GM12878 (cell line): ENCODE results near the gene MAPKAP1. TPM values are rescaled to one million over a fixed set of nuclear protein-coding genes. Genes with fewer than 3 reads are reported as not detected.

Experiments used
- ATAC-seq: fragments of 200-7000 bp; cut with Tn5 transposase; 3 replicates; pipeline ENCODE4 v1.9.1; 2020; ENCODE audit warnings: mild to moderate bottlenecking, moderate library complexity
- BruUV-seq: library from RNA; stranded (reverse); fragments of 400-500 nt; replicated peaks from 2 replicates; lab custom pipeline; 2021; lab: Mats Ljungman, UMichigan
- CTCF ChIA-PET: fragments of 300-600 bp; sonication (Branson Sonifier 250); formaldehyde crosslinking; extraction: SDS; loops from one replicate; lab custom pipeline; 2021; ENCODE audit warnings: inconsistent platforms; lab: Yijun Ruan, JAX
- POLR2A ChIA-PET: fragments of 350-600 bp; formaldehyde crosslinking; extraction: SDS; loops from one replicate; lab custom pipeline; 2021; ENCODE audit warnings: inconsistent platforms; lab: Charles Lee
- RAD21 ChIA-PET: fragments of 300-600 bp; sonication (Branson Sonifier 250); formaldehyde crosslinking; loops from one replicate; lab custom pipeline; 2023; ENCODE audit warnings: antibody characterized with exemption; ENCODE audit not compliant: unreplicated experiment; lab: Charles Lee
- SMC1A ChIA-PET: fragments of 300-600 bp; sonication (Branson Sonifier 250); formaldehyde crosslinking; loops from one replicate; lab custom pipeline; 2023; ENCODE audit not compliant: unreplicated experiment, uncharacterized antibody; lab: Charles Lee
- DNase-seq: peaks from one replicate; pipeline ENCODE4 v3.0.0-alpha.2; 2011; ENCODE audit warnings: low read depth, low spot score
- FAIRE-seq: peaks from 3 replicates; lab custom pipeline; 2011; peaks lifted over from hg19 to GRCh38; lab: Jason Lieb, UNC
- H2AFZ ChIP-seq: 2 replicates; pipeline ENCODE4 v1.6.0; 2011; ENCODE audit warnings: low read depth, low read length, control low read depth; ENCODE audit not compliant: control insufficient read depth
- H3K27ac ChIP-seq: 2 replicates; pipeline ENCODE4 v1.5.1; 2011; ENCODE audit warnings: control low read depth; ENCODE audit not compliant: control insufficient read depth, insufficient read depth
- H3K27me3 ChIP-seq, 2 experiments: replicated peaks in 1 of 2; 2 replicates each; pipeline versions ENCODE4 v1.6.0 to v1.6.1; 2011; ENCODE audit warnings: low read length in 1 of 2; ENCODE audit not compliant: control insufficient read depth in 2 of 2, insufficient read depth in 2 of 2
- H3K36me3 ChIP-seq, 2 experiments: 2 replicates each; pipeline ENCODE4 v1.5.1; 2011; ENCODE audit warnings: low read length in 1 of 2; ENCODE audit not compliant: control insufficient read depth in 2 of 2, insufficient read depth in 2 of 2
- H3K4me1 ChIP-seq: 2 replicates; pipeline ENCODE4 v1.6.1; 2011; ENCODE audit warnings: mild to moderate bottlenecking, low read length, moderate library complexity, mixed read lengths; ENCODE audit not compliant: control insufficient read depth, insufficient read depth
- H3K4me2 ChIP-seq: 2 replicates; pipeline ENCODE4 v1.6.0; 2011; ENCODE audit warnings: control low read depth; ENCODE audit not compliant: control insufficient read depth, insufficient read depth
- H3K4me3 ChIP-seq: fragments of 200-600 bp; sonication (generic); 2 replicates; pipeline ENCODE4 v1.5.1; 2016
- H3K79me2 ChIP-seq: 2 replicates; pipeline ENCODE4 v1.6.0; 2011; ENCODE audit warnings: low read length; ENCODE audit not compliant: control insufficient read depth, insufficient read depth
- H3K9ac ChIP-seq: 2 replicates; pipeline ENCODE4 v1.8.0; 2011; ENCODE audit warnings: low read length, control low read depth, mixed read lengths; ENCODE audit not compliant: control insufficient read depth, insufficient read depth
- H3K9me3 ChIP-seq: replicated peaks from 3 replicates; pipeline ENCODE4 v1.5.1; 2011; ENCODE audit warnings: mild to moderate bottlenecking, low read length; ENCODE audit not compliant: control insufficient read depth, insufficient read depth
- H4K20me1 ChIP-seq: 2 replicates; pipeline ENCODE4 v1.6.0; 2011; ENCODE audit not compliant: control insufficient read depth, insufficient read depth
- ATF7 ChIP-seq: fragments of 450-650 bp; IDR thresholded peaks from 2 replicates; pipeline ENCODE4 v1.6.1; 2016; ENCODE audit warnings: low read depth, mild to moderate bottlenecking
- FOXM1 ChIP-seq: IDR thresholded peaks from 2 replicates; pipeline ENCODE4 v1.6.1; 2012; ENCODE audit warnings: low read depth, mild to moderate bottlenecking, inconsistent platforms, low read length, moderate library complexity
- LARP7 ChIP-seq: fragments of 450-650 bp; IDR thresholded peaks from 2 replicates; pipeline ENCODE4 v1.6.1; 2017; ENCODE audit warnings: mild to moderate bottlenecking
- MXI1 ChIP-seq: fragments of 150-350 bp; IDR thresholded peaks from 2 replicates; pipeline ENCODE4 v1.6.1; 2011; ENCODE audit warnings: low read depth, mild to moderate bottlenecking, inconsistent platforms, low read length, improper control_type of control experiment
- SUPT20H ChIP-seq: IDR thresholded peaks from 2 replicates; pipeline ENCODE4 v1.6.1; 2011; ENCODE audit warnings: low read depth, mild to moderate bottlenecking, low read length, moderate library complexity, borderline replicate concordance; ENCODE audit not compliant: control insufficient read depth
- ZNF207 ChIP-seq: fragments of 450-650 bp; IDR thresholded peaks from 2 replicates; pipeline ENCODE4 v1.6.1; 2014; ENCODE audit warnings: antibody characterized with exemption, mild to moderate bottlenecking, borderline replicate concordance
- ZZZ3 ChIP-seq: IDR thresholded peaks from 2 replicates; pipeline ENCODE4 v1.6.1; 2011; ENCODE audit warnings: low read depth; ENCODE audit not compliant: control insufficient read depth, insufficient read length
- WGBS: methylation state at CpG from one replicate; pipeline ENCODE4 v1.1.6; 2016; ENCODE audit warnings: low lambda C conversion rate; ENCODE audit not compliant: insufficient replicate concordance, insufficient coverage; ENCODE audit errors: missing lambda C conversion rate; 5-methylcytosine and 5-hydroxymethylcytosine counted together
- in situ Hi-C: fragments of 300-500 bp; cut with MboI; formaldehyde crosslinking; loops from 9 replicates; pipeline ENCODE4 v1.14.3; 2018; ENCODE audit warnings: mixed read lengths
- intact Hi-C: fragments of 100-400 bp; cut with micrococcal nuclease; formaldehyde crosslinking; loops from one replicate; pipeline ENCODE4 v1.14.2; 2022; ENCODE audit not compliant: unreplicated experiment
- polyA plus RNA-seq, 11 experiments: library from polyadenylated mRNA; depleted of rRNA in 4 of 11; unstranded in 6 of 11; stranded (reverse) in 5 of 11; fragments of >200 nt; fragmentation: Nextera tagmentation in 4 of 11; fragmentation: Illumina TruSeq in 1 of 11; extraction: Ambion mirVana in 4 of 11; extraction: Trizol in 1 of 11; gene quantifications; 1 replicate in 1 of 11; 2 replicates in 10 of 11; pipeline versions ENCODE4 v1.2.1 to v1.2.3, GENCODE V29; 2011 to 2016; ENCODE audit warnings: inconsistent platforms in 2 of 11, missing spikeins in 2 of 11, low read depth in 1 of 11
- total RNA-seq, 4 experiments: library from RNA; depleted of rRNA in 3 of 4; stranded (reverse); fragments of >200 nt in 3 of 4; fragmentation: Illumina TruSeq in 1 of 4; extraction: Trizol in 1 of 4; gene quantifications; 2 replicates each; pipeline versions ENCODE4 v1.2.1 to v1.2.3, GENCODE V29; 2013 to 2021
- TF ChIP-seq, protein P1 (sequence below): fragments of 450-650 bp; IDR thresholded peaks from 2 replicates; pipeline ENCODE4 v1.6.1; 2016; ENCODE audit warnings: mild to moderate bottlenecking, moderate library complexity, borderline replicate concordance
- TF ChIP-seq, protein P2 (sequence below): fragments of 150-350 bp; IDR thresholded peaks from 2 replicates; pipeline ENCODE4 v1.6.1; 2014; ENCODE audit warnings: mild to moderate bottlenecking, low read depth, low read length
- TF ChIP-seq, protein P3 (sequence below): fragments of 450-650 bp; conservative IDR thresholded peaks from 2 replicates; pipeline ENCODE4 v1.6.1; 2017; ENCODE audit warnings: mild to moderate bottlenecking, moderate library complexity
- TF ChIP-seq, protein P4 (sequence below): IDR thresholded peaks from 2 replicates; pipeline ENCODE4 v1.6.1; 2012; ENCODE audit warnings: low read length, inconsistent platforms

MAPKAP1 gene
- total and polyA plus RNA-seq, 10 of the 15 experiments (the other 5 are each of a cell fraction or from before 2014, with no cell fraction given) = 5.1 to 188 (median 105) TPM

DNA sequence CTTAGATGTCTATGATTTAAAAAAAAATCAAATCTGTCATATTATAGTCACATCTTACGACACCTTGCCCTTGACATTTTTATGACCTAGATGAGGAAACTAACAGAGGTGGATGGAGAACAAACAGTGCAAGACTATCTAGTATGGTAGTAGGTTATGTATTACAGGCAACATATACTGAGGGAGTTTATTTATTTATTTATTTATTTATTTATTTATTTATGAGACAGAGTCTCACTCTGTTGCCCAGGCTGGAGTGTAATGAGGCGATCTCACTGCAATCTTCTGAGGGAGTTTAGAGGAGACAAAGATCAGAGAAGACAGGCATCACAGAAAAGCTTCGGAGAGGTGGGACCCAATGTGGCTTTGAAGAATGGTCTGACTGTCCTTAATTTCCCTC is 35.6 kb upstream of the MAPKAP1 start (continued):
- no peak for TF ChIP-seq ATF7

DNA sequence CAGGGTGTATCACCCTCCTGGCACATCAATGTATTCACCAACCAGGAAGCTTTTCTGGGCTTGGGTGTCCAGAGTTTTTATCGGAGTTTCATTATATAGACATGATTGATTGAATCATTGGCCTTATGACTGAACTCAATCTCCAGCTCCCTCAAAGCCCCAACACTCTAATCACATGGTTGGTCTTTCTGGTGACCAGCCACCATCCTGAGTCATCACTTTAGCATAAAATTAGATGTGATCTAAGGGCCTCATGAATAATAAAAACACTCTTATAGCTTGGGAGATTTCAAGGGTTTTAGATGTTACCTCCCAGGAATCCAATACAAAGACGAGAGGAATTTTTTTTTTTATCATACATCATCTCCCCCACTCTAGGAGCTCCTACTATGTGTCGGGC is 32.4 kb upstream of the MAPKAP1 start:
- no TSS peak for BruUV-seq
- WGBS = 83% methylated on average over 3 of the region's 3 CpGs
- Histone ChIP-seq H3K4me2 (no peak overlapping the region), H2AFZ (no peak overlapping the region), H3K4me1 (no peaks in the 10 kb centered on the region), H3K9me3 (no peaks in the 10 kb centered on the region), H3K36me3 (no peaks in the 10 kb centered on the region), H3K27me3 (no peaks in the 10 kb centered on the region), H3K27ac (no peak overlapping the region), H3K79me2 (no peaks in the 10 kb centered on the region), H4K20me1 (no peaks in the 10 kb centered on the region), H3K9ac (no peak overlapping the region), H3K4me3 (no peak overlapping the region)
- intact Hi-C loops (no loop called here), in situ Hi-C loops (no loop called here)
- FAIRE-seq (no peak), ATAC-seq (no peak), DNase-seq (no peak)
- ChIA-PET RAD21 (interaction anchor here (1.1 to 1.3 kb wide), 2 partner anchors 66 to 181 kb away, joined by 3 to 4 read pairs; no protein-coding TSS in a partner anchor), SMC1A (interaction anchor here (0.9 kb wide), 1 partner anchor 126 kb away, joined by 3 read pairs; no protein-coding TSS in a partner anchor), CTCF (no interaction called here), POLR2A (no interaction called here)
- no peak for TF ChIP-seq SUPT20H
- TF ChIP-seq ZZZ3 = no peak
- TF ChIP-seq ZNF207 = no peak
- TF ChIP-seq MXI1 = no peak
- TF ChIP-seq, protein P1, sequence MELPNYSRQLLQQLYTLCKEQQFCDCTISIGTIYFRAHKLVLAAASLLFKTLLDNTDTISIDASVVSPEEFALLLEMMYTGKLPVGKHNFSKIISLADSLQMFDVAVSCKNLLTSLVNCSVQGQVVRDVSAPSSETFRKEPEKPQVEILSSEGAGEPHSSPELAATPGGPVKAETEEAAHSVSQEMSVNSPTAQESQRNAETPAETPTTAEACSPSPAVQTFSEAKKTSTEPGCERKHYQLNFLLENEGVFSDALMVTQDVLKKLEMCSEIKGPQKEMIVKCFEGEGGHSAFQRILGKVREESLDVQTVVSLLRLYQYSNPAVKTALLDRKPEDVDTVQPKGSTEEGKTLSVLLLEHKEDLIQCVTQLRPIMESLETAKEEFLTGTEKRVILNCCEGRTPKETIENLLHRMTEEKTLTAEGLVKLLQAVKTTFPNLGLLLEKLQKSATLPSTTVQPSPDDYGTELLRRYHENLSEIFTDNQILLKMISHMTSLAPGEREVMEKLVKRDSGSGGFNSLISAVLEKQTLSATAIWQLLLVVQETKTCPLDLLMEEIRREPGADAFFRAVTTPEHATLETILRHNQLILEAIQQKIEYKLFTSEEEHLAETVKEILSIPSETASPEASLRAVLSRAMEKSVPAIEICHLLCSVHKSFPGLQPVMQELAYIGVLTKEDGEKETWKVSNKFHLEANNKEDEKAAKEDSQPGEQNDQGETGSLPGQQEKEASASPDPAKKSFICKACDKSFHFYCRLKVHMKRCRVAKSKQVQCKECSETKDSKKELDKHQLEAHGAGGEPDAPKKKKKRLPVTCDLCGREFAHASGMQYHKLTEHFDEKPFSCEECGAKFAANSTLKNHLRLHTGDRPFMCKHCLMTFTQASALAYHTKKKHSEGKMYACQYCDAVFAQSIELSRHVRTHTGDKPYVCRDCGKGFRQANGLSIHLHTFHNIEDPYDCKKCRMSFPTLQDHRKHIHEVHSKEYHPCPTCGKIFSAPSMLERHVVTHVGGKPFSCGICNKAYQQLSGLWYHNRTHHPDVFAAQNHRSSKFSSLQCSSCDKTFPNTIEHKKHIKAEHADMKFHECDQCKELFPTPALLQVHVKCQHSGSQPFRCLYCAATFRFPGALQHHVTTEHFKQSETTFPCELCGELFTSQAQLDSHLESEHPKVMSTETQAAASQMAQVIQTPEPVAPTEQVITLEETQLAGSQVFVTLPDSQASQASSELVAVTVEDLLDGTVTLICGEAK = no peak
- no peak for TF ChIP-seq FOXM1
- TF ChIP-seq, protein P2, sequence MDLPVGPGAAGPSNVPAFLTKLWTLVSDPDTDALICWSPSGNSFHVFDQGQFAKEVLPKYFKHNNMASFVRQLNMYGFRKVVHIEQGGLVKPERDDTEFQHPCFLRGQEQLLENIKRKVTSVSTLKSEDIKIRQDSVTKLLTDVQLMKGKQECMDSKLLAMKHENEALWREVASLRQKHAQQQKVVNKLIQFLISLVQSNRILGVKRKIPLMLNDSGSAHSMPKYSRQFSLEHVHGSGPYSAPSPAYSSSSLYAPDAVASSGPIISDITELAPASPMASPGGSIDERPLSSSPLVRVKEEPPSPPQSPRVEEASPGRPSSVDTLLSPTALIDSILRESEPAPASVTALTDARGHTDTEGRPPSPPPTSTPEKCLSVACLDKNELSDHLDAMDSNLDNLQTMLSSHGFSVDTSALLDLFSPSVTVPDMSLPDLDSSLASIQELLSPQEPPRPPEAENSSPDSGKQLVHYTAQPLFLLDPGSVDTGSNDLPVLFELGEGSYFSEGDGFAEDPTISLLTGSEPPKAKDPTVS = no peak
- TF ChIP-seq, protein P3, sequence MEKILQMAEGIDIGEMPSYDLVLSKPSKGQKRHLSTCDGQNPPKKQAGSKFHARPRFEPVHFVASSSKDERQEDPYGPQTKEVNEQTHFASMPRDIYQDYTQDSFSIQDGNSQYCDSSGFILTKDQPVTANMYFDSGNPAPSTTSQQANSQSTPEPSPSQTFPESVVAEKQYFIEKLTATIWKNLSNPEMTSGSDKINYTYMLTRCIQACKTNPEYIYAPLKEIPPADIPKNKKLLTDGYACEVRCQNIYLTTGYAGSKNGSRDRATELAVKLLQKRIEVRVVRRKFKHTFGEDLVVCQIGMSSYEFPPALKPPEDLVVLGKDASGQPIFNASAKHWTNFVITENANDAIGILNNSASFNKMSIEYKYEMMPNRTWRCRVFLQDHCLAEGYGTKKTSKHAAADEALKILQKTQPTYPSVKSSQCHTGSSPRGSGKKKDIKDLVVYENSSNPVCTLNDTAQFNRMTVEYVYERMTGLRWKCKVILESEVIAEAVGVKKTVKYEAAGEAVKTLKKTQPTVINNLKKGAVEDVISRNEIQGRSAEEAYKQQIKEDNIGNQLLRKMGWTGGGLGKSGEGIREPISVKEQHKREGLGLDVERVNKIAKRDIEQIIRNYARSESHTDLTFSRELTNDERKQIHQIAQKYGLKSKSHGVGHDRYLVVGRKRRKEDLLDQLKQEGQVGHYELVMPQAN = no peak
- TF ChIP-seq LARP7 = no peak
- TF ChIP-seq, protein P4, sequence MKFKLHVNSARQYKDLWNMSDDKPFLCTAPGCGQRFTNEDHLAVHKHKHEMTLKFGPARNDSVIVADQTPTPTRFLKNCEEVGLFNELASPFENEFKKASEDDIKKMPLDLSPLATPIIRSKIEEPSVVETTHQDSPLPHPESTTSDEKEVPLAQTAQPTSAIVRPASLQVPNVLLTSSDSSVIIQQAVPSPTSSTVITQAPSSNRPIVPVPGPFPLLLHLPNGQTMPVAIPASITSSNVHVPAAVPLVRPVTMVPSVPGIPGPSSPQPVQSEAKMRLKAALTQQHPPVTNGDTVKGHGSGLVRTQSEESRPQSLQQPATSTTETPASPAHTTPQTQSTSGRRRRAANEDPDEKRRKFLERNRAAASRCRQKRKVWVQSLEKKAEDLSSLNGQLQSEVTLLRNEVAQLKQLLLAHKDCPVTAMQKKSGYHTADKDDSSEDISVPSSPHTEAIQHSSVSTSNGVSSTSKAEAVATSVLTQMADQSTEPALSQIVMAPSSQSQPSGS = no peak
